ENCODE data around the gene RAB12.
"Not testable (repeated sequence)": the region's sequence is repeated elsewhere in the genome, so short reads cannot be mapped to it uniquely, and the experiment has no call there.

Gene RAB12

DNA sequence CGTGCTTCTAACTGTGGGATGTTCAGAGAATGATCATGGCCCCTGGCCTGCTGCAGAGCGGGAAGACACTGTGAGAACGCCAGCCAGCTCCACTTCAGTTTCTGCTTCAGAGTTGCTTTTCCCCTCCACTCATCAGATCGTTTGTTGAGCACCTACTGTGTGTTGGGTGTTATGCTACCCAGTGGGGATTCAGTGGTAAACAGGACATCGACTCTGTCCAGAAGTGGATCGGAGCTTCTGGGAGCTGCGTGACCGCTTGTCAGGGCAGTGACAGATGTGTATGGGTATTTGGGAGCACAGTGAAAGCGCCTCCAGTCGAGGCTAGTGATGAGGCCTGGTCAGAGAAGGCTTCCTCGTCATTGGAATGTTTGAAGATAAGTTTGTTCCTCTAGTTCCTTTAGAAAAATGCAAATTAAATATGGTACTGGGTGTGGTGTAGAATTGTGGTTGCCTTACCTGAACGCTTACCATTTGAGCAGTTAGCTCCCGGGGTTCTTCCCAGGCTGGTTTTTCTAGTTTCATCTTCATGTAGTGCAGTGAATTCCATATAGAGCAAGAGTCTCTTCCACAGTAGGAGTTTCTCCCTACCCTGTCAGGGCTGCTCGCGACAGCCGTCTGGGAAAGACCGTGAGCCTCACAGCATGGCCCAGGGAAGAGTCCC lies 2.8 kb downstream of the RAB12 start:
- DNase-seq (ENCODE audit: low read depth), result no peak

DNA sequence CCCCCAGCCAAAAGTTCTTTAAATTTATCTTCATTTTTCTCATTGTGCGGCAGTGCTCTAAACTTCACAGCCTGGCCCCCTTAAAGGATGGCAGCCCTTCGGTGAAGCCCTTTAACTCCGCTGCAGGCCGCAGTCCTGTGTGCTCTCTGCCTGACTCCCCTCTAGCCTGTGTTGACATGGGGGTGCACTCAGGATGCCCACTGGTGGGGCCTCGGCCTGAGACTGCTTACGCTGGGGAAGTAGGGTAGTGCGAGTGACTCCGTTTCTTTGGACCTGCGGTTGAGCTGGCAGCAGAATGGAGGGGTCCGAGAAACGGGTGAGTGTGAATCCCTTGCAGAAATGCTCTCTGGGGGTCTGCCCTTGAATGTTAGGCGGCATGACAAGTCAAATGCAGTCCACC lies 5.6 kb downstream of the RAB12 start:
- DNase-seq (ENCODE audit: low read depth), result no peak

DNA sequence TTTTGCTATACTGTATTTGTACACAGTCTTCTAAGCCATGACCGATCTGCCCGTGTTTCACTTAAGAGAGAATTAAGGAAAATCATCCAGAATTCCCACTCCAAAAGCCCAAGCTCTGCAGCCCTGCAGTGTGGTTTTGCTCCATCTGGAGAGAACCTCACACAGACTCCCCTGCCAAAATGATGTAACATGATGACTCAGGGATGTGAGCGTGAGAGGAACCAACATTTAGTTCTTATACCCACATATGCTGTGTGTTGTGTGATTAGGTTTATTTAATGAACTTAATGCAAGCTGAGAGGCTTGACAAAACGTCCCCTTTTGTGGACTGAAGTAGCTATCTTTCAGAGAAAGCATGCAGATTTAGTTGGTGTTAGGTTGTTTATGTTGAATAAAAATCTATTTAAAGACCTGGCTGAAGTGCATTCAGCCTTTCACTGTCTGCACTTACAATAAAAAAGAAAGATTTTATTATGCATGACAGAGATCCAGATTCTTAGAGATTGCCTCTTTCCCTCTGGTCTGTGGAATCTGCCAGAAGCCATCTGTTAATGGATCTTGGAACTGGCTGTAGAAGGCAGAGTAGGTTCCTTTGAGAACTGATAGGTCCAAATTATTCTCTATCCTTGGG lies 6.3 kb downstream of the RAB12 start:
- no peak for DNase-seq (ENCODE audit: low read depth)

DNA sequence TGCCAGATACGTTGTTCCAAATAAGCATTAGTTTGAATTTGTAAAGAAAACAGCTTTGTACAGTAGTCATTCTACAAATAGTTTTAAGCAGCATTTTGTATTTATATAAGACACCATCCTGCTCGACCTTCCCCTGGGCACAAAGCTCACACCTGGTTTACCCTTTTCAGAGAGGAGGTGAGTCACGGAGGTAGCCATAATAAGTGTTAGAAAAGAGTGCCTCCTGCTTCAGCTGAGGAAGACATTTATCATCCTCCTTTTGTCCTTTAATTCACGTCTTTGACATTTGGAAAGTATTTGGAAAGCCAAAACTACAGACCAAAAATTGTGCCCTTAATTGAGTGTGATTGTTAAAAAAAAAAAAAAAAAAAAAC lies 6.8 kb downstream of the RAB12 start:
- DNase-seq (ENCODE audit: low read depth), result no peak

DNA sequence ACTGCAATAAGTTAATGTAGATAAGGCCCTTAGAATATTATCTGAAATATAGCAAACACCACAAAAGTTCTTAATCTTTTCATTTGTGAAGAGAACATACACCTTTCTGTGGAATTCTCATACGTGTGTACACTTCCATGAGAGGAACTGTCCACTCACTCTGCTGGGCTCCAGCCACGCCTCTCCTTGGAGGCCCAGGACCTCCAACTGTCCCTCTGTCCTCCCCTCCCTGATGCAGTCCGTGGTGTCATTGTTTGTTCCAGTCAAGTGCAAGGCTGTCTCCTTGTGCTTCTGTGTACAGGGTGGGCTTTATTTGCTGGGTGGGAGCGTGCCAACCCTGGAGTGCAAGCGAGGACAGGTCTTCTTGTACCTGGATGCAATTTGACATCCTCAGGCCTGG lies 8.7 kb downstream of the RAB12 start:
- no peak for DNase-seq (ENCODE audit: low read depth)

DNA sequence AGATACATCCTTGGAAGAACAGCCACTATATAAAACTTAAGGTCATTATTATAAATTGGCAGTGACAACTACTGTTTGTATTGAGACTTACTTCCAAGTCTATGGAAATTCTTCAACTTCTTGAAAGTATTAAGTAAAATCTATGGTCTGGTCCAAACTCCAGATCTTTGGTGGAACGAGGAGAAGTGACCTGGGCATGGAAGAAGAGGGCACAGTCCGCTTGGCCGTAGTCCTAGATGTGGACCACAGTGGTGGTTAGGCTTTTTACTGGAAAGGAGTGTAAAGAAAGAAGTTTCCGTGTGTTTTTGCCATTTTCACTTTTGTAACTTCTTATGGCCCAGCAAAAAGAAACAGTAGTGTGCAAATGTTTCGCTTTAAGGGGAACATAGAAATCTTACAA lies 9.8 kb downstream of the RAB12 start:
- DNase-seq (ENCODE audit: low read depth), result no peak

DNA sequence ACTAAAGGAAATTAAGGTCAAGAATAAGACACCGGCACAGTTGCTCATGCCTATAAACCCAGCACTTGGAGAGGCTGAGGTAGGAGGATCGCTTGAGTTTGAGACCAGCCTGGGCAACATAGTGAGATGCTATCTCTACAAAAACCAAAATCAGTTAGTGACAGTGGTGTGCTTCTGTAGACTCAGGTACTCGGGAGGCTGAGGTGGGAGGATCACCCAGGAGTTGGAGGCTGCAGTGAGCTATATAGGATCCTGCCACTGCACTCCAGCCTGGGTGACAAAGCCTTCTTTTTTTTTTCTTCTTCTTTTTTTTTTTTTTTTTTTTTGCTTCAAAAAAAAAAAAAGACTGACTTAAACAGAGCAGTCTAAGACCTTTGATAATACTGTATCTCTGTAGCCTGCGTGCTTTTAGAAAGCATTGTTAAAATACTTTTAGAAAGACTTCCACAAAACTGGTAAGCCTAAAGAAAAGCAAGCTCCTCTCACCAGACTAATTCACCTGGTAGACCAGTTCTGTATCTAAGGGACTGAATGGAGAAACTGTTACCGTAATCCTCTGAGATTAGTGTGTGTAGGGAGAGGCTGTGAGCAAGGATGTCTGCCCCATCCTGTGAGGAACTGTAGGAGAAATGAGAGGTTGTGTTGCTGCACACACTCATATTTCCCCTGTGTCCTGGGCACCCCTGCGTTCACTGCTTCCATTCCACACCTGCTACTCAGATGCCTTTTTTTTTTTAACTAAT lies 10.8 kb downstream of the RAB12 start:
- no peak for DNase-seq (ENCODE audit: low read depth)

DNA sequence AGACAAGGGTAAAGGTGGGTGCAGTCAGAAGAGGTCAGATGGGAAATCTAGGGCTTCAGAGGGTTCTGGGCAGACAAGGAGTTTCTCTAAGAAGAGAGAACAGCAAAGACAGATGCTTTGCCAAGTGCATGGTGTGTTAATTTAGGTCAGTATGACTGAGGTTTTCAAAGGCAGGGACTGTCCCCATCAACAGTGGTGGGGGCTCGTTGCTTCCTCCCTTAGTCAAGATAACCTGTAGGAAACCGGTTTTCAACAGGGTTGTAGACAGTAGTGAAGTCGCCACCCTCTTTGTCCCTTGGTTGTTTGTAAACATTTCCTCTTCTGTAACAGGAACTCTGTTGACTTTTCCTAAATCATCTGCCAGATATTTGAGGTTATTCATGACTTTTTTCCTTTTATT lies 11.6 kb downstream of the RAB12 start:
- DNase-seq (ENCODE audit: low read depth), result no peak

DNA sequence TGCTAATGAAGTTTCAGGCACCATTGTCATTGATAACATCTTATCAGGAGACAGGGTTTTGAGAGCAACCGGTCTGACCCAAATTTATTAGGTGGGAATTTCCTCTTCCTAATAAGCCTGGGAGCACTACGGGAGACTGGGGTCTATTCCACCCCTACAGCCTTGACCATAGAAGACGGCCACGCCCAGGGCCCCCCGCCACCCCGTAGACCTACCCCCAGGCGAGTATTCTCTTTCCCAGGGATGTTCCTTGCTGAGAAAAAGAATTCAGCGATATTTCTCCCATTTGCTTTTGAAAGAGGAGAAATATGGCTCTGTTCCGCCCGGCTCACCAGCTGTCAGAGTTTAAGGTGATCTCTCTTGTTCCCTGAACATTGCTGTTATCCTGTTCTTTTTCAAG lies 13.4 kb downstream of the RAB12 start:
- not testable (repeated sequence) for DNase-seq (ENCODE audit: low read depth)

DNA sequence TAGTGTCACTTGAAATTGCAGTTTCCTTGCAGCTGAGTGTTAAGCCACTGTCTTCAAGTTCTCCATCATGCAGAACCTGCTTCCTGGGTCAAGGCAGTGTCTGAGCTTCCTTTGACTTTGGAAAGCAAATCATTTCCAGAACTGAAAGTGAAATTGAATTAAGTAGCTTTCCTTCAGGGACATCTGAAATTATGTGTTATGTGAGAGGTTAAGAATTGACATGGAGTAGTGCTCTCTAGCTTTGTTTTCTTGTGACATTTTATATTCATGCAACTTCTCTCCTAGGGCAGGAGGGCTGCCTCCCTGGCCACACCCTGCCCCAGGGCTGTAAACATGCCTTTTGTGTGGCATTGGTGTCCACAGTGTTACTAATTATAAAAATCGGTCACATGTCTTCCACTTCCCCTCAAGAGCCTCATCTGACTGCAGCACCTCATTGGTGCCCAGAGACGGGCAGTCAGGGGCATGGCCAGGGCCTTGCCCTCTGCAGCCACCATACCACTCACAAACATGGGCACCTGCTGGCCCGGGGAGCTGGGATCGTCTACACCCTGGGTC lies 14.4 kb downstream of the RAB12 start:
- no peak for DNase-seq (ENCODE audit: low read depth)

DNA sequence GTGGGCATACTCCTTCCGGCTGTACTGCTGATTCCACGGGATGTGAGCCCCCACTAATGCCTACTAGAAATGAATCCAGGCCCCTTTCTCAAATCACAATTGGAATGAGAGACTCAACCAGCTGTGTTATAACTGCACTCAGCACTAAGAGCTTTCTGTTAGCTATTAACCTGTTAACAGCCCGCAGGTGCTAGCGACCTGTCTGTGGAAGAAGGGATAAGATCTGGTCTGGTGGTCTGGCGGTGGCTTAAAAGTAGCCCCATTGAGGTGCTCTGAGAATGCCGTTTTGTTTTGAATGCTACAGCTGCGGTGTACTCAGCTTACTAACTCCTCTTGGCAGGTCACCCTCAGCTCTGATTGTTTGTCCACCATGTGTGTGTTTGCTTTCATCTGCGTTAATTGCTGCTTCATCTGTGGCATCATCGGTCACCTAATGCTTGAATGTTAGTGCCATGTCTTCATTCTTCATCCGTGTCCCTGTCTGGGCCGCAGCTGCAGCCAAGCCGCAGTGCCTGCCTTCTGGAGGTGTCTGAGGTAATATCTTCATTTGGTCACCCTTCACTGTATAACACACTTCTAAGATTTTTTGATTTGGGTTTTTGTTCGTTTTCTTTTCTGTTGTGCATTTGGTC lies 16.3 kb downstream of the RAB12 start:
- DNase-seq (ENCODE audit: low read depth), result no peak

DNA sequence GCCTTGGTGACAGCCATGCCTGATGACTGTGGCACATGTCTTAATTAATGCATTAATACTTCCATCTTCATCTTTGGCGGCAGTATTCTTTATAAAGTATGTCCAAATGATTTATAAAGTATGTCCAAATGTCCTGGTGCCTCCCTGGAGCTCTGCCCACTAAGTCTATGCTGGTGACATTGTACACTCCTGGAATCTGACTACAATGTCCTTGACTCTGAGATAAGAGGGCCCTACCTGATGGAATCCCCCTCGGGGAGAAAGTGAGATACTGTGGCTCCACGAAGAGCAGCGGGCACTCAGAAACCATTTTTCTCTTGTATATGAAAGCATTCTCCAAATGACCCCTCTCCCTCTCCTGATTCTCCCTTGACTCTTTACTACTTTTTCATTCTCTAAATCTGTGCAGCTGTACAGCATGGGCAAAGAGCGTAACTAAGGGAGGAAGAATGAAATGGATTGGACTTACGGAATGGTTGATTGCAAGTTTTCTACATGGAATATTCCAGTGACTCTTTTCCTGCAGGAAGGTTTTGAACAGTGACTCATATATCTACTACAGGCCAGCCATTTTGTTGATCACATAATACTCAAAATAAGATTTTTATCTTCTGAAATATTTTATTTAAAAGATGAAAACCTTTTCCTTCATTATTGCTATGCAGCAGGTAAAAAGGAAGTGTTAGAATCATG lies 17.3 kb downstream of the RAB12 start:
- DNase-seq (ENCODE audit: low read depth), result no peak

DNA sequence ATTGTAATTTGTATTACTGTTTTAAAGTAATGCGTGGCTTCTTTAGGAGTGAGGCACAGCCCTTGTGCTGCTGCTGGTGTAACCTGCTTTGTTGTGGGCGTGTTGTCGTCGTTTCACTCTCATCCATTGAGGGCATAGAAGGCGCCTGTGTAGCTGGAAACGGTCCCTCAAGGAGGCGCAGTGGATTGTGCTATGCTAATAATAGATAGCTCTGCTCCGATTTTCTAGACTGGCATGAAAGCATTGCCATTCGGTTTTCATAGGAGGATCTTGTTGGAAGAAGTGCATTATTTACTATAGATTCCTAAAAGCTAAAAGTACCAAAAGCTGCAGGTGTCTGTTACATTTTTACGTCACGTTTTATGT lies 17.9 kb downstream of the RAB12 start:
- no peak for DNase-seq (ENCODE audit: low read depth)

DNA sequence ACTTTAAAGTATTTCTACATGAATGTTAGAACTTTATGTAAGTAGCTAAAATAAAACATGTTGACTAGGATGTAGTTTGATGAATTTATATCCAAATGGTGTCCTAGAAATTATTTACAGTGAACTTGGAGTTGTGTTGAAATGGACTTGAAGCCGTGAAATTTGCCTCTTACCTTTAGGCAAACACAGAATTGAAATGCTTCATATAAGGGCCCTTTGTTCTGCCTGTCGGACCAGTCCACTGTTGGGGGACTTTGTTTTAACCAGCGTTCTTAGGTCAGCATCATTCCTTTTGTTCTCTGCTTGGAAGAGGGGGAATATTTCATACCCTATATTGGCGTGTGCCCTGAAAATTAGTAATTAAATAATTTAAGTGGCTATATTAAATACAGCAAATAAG lies 18.3 kb downstream of the RAB12 start:
- no peak for DNase-seq (ENCODE audit: low read depth)

DNA sequence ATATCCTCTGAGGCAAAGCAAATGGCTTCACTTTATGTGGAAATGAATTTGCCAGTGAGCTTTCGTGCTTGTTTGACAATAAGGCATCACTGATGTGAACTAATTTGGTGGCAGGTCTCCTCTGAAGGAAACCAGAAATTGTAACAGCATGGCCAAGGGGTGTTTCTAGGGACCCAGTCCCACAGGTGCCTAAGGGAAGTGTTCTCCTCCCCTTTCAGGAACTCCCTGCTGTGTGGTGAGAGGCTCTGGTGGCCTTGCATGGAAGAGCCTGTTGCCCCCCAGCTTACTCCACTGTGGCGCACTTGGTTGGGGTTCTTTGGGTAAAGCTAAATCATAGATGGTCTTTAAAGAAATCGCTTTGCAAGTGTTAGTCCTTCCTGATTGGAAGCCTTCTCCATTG lies 20.4 kb downstream of the RAB12 start:
- no peak for DNase-seq (ENCODE audit: low read depth)

DNA sequence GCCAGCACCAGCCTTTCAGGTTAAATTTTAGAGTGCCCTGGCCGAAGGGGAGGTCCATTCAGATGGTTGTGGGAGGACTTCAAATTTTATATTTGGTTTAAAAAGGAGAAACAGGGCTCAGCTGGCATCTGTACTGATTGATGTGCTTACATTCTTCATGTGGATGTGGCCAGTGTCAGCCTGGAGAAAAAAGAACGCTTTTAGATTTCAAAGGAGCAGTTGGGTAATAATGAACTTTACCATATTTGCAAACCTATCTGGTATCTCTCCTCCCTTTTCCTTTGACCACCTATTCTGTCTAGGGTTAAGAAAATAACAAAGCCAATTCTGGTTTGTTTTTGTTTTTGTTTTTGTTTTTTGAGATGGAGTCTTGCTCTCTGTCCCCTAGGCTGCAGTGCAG lies 21.3 kb downstream of the RAB12 start:
- DNase-seq (ENCODE audit: low read depth), result no peak

DNA sequence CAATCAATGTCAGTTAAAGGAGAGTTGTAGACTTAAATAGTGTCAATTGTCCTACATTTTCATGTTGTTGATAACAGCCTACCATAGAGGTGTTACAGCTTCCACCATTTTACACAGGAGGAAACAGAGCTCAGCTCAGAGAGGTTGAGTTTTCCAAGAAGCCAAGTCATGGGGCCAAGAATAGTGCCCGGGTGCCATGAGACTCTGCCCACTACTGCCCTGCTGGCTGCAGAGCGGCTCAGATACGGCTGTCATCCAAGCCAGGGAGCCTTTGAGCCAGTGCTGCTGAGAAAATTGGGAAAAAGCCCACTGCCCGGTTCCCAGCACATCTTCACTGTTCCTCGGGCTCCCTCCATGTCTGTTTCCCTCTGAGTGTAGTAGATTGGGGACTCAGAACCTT lies 22.0 kb downstream of the RAB12 start:
- DNase-seq (ENCODE audit: low read depth), result no peak

DNA sequence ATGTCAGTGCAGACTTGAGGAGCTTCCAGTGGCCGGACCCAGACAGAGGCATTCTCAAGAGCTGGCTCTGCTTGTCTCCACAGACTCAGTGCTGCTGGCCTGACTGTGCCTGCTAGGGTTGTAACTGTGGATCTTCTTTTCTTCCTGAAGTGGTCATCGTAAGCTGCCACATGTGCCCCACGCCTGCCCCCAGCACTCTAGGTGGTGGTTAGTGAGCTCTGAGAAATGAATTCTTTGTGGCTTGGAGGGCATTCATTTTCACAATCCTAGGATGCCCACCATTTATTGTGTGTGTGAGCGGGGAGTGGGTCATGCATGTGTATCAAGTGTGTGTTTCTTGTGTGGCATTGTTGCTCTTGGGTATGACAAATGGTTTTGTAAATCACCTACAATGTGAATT lies 23.1 kb downstream of the RAB12 start:
- no peak for DNase-seq (ENCODE audit: low read depth)

DNA sequence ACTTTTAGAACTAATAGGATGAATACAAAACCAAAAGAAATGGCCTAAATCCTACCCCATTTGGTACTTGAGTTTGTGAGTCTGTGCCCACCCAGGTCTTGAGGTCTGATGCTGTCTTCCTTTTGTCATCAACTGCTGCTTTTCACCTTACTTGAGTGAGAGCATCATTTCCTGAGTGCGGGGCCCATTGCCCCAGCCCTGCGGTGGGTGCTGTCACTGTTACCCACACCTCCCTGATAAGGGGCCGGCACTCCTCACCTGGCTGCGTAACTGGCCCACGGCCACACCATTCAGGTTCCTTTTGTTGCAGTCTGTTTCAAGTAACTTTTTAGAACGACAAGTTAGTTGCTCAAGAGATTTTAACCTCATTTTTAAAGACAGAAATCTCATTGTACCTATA lies 25.3 kb downstream of the RAB12 start:
- no peak for DNase-seq (ENCODE audit: low read depth)

DNA sequence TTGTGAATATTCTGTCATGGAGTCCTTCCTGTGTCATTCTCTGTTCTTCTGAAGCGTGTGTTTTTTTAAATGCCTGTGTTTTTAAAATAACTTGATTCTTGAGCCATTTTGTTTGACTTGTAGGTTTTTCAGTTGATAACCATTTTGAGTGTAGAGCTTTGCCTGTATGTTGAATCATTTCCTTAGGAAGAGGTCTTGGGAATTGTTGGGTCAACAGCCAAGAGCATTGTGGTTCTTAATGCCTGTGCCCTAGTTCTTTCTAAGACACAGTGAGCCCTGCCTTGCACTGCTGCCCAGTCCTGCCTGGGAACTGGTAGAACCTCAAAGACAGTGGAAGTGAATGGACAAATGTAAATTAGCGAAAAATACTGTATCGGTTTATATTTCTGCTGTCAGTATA lies 25.9 kb downstream of the RAB12 start:
- no peak for DNase-seq (ENCODE audit: low read depth)

DNA sequence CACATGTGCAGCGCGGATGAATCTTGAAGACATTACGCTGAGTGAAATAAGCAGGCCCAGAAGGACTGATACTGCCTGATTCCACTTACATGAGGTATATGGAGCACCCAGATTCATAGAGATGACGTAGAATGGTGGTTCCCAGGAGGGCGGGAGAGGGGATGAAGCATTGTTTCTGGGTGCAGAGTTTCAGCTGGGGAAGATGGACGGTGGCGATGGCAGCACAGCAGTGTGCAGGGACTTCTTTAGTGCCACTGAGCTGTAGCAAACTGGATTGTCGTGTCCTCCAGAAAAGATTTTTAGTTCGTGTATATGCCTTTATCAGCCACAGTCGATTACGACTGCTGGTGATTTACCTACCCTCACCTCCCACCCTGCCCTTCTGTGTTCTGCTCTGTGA lies 30.5 kb downstream of the RAB12 start:
- DNase-seq (ENCODE audit: low read depth), result no peak

DNA sequence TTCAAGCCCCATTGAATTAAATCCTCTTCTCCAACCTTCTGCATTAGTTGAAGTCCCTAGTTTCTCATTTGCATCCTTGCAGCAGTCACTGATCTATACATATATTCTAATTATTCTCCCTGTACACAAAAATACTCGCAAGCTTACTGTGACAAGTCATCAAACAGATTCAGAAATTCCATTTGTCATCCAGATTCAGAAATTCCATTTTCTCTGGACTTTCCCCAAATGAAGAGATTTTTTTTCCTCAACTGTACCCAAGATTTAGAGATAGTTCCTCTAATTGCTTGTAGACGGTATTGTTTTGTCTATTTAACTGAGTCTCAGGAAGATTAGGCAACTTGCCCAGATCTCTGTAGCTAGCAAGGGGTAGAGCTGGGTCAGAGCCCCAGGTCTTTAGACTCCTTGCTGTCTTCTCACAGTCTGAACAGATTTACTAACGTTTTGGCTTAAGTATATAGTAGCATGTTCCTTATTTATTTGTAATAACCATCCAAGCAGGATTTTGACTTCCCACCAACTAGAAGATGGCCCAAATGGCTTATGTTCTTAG lies 34.2 kb downstream of the RAB12 start:
- no peak for DNase-seq (ENCODE audit: low read depth)
